SK-N-DZ (cell line): ENCODE data around the gene STUM.

Source experiments
- DNase-seq: peaks from one replicate; pipeline ENCODE4 v3.0.0-alpha.2; 2015; ENCODE audit warnings: low spot score

Gene STUM

GRCh38 chr1:226533220-226533619 lies 15.3 kb upstream of the STUM start:
- DNase-seq, result no peak

- DNase-seq, result no peak
These were observed 14.5 kb upstream of the STUM start for GRCh38 chr1:226534098-226534497.

DNA sequence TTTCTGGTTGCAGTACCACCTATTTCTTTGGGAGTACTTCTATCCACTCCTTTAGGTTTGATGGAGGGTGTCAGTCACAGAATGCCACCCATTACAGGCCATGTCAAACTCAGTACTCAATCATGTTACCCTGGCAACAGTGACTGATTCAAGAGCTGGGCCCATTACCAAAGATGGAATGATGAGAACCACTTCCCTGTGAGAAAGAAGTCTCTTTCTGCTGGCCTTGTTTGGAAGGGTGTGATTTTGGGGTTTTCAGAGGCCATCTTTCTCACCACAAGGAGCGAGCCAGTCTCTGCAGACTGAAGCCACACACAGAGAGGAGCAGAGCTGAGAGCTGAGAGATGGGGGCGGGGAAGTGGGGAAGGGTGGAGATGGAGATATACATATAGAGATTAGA lies 13.9 kb upstream of the STUM start:
- DNase-seq, result no peak

DNA sequence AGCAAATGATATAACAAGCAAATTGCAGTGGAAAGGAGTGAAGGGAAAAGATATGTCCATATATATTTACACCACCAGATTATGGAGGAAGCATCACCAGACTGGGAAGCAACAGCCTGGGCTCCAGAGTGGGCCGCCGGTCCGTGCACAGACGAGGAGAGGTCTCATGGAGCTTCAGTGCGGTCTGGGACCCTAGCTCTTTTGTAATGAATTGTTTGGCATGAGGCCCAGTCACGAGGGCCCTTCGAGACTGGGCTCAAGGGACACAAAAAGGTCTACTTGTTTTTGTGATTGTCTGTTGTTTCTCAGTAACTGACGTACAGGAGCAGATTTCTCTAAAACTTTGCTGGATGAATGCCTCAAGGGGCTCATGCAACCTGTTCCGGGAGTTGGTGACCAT lies 12.9 kb upstream of the STUM start:
- no peak for DNase-seq

DNA sequence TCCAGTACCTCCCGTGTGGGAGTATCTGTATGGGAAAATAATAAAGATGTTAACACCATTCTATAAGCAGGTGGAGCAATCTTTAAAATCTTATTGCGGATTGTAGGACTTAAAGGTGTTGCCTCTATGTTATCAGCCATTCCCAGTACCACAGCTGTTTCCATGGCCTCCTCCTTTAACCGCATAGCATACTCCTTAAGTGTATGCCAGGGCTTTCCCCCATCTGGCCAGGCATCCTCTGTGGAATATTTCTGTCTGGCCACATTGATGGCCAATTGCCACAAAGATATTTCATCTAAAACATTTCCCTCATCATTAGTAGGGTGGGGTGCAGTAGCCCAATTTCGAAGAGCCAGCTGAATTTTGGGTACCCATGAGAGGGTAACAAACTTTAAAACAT lies 7.3 kb upstream of the STUM start:
- DNase-seq, result no peak

DNA sequence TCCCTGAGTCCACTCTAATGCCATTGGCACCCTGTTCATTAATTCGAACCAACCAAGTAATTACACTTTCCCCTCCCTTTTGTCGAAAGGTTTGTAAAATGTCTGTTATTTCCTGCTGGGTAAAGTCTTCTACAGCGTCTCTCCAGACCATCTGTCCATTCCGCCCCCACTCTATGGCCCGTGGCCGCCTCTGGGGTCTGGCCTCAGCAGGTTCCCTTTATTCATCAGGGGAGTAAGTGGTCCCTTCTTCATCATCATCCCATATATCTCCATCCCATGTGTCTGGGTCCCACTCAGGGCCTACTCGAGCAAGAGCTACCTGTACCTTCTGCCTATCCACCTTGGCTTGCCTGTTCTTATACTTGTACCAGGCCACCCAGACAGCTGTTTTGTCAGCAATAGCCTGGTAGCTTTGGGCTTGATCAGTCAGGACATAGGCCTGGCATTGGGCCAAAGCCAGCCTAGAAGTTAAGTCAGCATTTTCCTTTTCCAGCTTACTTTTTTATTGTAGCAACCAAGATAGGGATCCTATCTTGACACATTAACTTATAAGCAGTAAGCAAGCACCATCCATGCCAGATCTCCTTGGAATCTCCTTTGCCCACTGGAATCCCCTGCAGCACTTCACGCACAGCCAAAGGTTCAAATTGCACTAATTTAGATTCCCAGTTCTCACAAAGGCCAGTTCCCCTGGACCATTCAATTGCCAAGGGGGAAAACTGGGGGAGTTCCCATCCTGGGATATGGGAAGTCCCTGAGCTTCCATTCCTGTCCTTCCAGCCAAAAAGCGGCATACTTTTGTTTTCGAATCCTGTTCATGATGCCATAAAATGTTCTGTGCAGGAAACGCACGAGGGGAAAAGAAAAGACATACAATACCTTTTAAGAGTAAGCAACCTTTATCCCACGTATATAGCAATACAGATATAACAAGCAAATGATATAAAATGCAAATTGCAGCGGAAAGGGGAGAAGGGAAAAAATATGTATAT lies 6.6 kb upstream of the STUM start:
- DNase-seq, result no peak

DNA sequence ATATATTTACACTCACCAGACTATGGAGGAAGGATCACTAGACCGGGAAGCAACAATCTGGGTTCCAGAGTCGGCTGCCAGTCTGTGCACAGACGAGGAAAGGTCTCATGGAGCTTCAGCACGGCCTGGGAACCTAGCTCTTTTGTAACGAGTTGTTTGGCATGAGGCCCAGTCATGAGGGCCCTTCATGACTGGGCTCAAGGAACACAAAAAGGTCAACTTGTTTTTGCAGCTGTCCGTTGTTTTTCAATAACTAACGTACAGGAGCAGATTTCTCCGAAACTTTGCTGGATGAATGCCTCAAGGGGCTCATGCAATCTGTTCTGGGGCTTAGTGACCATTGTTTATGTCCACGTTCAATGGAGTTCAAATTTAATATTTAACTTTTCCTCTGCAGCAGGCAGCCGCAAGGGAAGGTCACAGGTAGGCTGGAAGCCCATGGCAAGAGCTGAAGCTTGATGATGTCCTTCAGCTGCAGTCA lies 5.9 kb upstream of the STUM start:
- no peak for DNase-seq

GRCh38 chr1:226545836-226546596 lies 2.5 kb upstream of the STUM start:
- no peak for DNase-seq

GRCh38 chr1:226546926-226547325 lies 1.6 kb upstream of the STUM start:
- no peak for DNase-seq

GRCh38 chr1:226547754-226548191 lies 791 bp upstream of the STUM start:
- peak; percentile 80 for DNase-seq

DNA sequence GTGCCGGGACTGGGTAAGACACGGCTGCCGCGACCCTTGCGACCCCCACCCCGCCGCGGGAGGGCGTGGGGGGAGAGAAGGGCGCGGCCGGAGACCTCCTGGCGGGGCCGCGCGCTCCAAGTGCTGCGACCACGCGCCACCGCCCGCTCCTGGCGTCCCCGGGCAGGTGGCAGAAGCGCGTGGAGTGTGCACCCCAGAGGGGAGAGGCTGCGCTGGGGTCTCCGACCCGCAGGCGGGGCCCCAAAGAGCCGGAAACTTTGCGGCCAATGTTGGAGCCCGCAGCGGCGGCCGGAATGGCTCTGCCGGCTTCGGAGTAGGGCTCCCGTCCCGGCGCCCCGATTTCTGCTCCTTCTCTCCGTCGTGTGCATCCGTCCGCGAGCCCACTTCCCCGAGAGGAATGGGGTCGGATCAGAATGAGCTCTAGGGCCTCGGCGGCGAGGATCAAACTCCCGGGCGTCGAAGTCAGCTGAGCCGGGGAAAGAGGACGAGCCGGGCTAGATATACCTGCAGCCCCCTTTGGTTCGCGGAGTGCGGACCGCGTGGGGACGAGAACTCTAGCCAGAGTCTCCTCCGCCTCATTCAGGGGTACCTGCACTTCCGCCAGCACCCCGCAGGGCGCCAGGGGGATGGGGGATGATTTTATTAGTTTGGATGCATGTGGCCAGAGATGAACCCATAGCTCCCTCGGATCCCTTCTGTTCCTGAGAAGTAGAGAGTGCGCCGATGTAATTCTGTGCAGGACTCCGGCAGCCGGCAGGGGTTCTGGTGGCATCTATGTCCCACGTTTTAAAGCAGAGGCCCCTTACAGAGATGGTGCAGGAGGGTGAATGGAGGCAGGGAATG lies 751 bp downstream of the STUM start:
- no peak for DNase-seq

DNA sequence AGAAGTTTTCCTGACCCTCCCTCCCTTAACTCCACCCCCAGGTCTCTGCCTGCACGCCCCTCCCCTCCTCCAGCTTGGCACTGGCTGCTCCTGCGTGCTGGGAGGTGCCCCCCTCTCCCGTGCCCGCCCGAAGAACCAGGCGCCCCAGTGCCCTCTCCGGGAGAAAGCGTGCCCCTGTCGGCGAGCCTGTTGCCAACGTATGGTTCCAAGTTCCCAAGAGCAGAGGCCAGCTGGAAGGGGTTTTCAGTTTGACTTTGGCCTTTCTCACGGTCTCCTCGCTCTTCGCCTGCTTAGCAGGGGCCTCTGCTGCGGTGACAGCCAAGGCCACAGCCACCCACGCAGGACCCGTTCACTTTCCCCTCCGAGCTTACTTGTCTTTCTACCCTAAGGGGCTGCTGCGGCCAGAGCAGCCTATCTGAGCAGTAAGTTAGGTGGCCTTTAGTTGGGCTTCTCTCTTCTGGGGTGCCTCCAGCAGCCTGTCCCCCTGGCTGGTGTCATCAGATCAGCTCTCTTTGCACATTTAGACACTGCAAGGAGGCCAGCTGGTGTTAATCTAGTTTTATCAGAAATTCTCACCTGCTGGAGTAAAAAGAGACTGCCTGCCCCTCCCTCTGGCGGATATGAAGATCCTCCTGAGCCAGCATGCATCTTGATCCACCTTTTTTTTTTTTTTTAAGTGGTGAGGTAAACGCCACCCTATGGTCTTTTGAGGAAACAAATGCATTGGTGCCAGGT lies 1.5 kb downstream of the STUM start:
- no peak for DNase-seq

- DNase-seq, result no peak
These were observed 2.1 kb downstream of the STUM start for GRCh38 chr1:226550672-226551041.

DNA sequence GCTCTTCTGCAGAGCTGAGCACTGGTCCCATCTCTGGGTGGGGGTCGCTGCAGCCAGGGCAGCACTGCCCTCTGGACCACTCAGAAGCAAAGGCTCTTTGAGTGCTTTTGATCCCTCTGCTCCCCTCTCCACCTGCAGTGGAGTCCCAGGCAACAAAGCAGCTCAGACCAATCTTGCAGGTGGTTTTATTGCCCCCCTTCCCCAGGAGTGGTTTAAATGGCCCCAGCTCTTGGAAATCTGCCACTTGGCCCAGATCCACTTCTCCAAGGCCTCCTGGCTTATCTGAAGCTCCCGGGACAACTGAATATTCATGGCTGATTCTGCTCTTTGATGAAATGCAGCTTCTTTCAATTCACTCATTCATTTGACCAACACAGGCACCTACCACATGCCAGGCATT lies 2.7 kb downstream of the STUM start:
- DNase-seq, result no peak

DNA sequence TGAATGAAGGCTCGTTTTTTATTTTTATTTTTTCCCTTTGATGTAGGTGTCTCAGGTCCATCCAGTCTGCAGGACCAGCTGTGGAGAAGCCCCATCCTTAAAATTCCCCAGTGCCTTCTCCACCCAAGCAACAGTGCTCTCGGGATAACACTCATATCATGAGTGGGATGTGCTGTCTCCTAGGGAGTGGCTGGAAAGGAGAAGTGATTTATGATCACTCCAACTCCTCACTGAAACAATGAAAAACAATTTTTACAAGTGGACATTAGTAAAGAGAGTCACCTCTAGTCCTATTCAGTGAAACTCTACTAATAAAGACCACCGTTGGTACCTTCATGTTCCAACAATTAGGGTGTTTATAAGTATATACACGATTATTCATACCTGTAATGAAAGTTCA lies 3.5 kb downstream of the STUM start:
- DNase-seq, result no peak

GRCh38 chr1:226553266-226553923 lies 4.8 kb downstream of the STUM start:
- no peak for DNase-seq

- DNase-seq, result no peak
These were observed 5.3 kb downstream of the STUM start for GRCh38 chr1:226553924-226554282.

DNA sequence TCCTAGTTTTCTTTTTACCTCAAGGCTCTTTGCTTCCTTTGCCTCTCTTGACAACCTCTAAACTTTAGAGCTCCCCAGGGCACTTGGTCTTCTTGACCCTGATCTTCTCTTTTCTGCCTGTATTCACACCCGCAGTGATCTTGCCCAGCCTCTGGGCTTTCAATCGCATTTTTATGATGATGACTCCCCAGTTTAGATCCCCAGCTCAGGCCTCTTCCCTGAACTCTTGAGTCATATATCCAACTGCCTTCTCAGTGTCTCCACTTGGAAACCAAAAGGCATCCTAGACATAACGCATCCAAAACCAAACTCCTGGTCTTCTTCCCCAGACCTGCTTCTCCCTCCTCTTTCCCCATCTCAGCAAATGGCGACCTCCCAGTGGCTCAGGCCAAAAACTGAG lies 6.5 kb downstream of the STUM start:
- DNase-seq, result no peak

DNA sequence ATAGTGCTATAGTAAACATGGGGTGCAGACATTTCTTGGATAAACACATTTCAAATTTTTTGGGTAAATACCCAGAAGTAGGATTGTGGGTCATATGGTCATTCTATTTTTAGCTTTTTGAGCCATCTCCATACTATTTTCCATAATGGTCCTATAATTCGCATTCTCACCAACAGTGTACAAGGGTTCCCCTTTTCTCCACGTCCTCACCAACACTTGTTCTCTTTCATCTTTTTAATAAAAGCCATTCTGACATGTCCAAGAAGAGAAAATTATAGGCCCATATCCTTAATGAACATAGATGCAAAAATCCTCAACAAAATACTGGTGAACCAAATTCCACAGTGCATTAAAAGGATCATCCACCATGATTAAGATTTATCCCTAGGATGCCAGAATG lies 8.9 kb downstream of the STUM start:
- no peak for DNase-seq

DNA sequence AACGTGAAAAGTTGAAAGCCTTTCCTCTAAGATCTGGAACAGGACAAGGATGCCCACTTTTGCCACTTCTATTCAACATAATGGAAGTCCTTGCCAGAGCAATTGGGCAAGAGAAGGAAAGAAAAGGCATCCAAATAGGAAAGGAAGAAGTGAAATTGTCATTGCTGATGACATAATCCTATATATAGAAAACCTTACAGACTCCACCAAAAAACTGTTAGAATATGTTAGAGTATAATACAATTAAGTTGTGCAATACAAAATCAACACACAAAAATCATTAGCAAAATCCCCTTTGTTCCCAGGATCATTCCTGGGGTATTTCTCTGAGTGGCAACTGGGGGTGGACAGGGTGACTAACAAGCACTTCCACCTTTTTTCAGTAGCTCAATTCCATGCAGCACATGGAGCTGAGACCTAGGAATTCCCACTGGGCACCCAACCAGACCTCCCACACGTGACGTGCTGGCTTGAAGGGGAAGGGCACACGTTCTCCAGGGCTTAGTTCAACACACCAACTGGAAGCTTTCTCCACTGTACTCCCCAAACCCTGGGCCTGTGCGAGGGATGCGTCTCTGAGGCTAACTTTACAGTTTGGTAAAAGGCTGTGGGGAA lies 9.6 kb downstream of the STUM start:
- no peak for DNase-seq
